GM21717 (cell line): Measurements from ENCODE around the gene FZD2.

Source experiments
- ATAC-seq: cut with Tn5 transposase; IDR thresholded peaks from one replicate; pipeline ENCODE4 v1.9.1; 2021; ENCODE audit warnings: mild to moderate bottlenecking, moderate library complexity; ENCODE audit not compliant: unreplicated experiment

The FZD2 gene

GRCh38 chr17:44606658-44607057, 49.4 kb downstream of the FZD2 start:
- no peak for ATAC-seq

GRCh38 chr17:44607836-44608690, 50.8 kb downstream of the FZD2 start:
- ATAC-seq: no peak

- no peak for ATAC-seq
Observed at GRCh38 chr17:44608727-44609435, 51.6 kb downstream of the FZD2 start.

GRCh38 chr17:44610331-44610730, 53.0 kb downstream of the FZD2 start:
- no peak for ATAC-seq
